Stimulated activated CD8-positive, alpha-beta memory T cell treated with anti-CD3 and anti-CD28 coated beads, Interleukin-15, amount 100 ng/mL, for 48 hours (primary cell): ENCODE results near the gene RANBP17.
"Not testable (repeated sequence)": the region's sequence is repeated elsewhere in the genome, so short reads cannot be mapped to it uniquely, and the experiment has no call there.

Source experiments
- DNase-seq, 2 donors: peaks; one replicate each; pipeline ENCODE4 v3.0.0-alpha.2; 2020; ENCODE audit warnings: low read depth in 2 of 2

The RANBP17 gene

DNA sequence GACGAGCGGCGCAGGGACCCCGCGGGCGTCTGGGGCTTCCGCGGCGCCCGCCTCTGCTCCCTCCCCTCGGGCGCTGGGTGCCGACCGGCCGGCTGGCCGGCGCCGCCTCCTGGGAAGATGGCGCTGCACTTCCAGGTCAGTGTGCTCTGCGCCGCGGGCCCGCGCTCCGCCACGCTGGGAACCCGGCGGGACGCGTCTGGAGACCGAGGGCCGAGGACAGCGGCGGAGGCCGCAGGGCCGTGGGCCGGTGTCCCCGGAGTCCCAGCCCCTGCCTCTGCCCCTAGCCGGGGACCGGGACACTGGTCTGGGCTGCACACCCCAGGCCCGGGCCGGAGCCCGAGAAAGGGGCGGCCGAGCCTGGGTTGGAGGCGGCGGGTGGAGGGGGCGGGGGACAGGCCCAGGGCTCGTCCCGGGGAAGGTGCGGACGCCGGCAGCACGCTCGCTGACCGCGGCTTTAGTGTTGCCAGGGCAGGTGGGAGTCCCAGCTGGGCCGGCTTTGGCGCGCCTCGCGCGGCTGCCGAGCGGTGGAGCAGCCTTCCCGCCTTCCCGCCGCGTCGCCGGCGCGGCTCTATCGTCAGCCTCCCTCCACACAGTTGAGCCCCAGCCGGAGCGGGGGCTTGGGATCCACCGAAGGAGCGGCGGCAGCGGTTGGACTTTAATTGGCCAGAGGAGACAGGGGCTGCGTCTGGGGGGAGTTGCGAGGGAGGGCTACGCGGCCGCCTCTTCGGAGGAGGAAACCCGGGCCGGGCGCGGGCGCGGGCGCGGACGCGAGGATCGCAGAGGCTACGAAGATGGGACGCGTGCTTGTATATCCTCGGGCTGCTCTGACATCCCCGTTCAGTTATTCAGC is at the start of gene RANBP17:
TSS of gene RANBP17 (plus strand) at position 102 of the 850 bp plus-strand sequence.
- DNase-seq = no peak

DNA sequence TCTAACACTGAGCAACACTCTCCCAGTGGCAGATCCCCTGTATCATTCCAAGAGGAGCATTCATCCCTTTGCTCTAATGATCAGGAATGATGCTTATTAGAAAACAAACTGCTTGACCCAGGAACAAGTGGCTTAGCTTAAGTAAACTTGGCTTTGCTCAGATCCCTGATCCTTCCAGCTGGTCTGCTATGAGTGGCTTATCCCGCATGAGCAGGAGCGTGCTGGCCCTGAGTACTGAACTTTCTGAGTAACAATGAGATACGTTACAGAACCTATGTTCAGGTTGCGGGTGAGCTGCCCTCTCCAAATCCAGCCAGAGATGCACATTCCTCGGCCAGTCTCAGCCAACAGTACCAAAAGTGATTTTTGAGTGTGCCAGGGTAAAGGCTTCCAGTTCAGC is 48.6 kb upstream of the RANBP17 start:
- DNase-seq = no peak

DNA sequence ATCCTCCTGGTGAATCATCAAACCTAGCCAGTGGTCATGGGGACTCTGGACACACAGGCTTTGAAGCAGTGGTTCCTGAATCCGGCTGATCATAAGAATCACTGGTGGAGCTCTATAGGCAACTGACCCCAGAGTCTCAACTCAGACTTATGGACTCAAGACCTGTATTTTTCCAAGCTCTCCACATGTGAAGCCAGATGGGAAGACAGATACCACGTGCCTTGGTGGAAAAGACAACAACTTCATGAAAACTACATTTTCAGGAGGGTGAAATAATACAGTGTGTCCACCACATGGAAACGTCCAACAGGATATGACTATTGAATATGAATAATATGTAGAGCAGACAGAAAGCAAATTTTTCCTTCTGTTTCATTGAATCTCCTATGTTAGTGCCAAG is 44.6 kb upstream of the RANBP17 start:
- no peak for DNase-seq

GRCh38 chr5:170818232-170818631 is 43.6 kb upstream of the RANBP17 start:
- DNase-seq = no peak

GRCh38 chr5:170819824-170820223 is 42.0 kb upstream of the RANBP17 start:
- DNase-seq = no peak

- DNase-seq = no peak
These were observed 40.5 kb upstream of the RANBP17 start for GRCh38 chr5:170821257-170821800.

DNA sequence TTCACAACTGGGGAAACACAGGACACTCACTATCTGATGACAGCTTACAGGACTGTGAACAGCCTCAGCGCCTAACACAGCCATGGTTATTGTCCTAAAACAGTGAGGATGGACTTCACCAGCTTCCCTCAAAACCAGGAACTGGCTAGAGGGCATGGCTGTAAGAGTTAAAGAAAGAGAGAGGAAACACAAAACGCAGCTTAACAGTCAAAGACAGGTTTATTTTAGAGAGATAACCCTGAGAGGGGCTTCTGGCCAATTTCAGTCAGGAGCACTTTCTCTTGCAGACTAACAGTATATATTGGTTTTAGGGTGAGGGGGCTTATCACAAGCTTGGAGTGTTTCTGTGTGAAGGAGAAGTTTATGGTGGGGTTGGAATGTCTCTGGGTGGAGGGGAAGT is 35.7 kb upstream of the RANBP17 start:
- DNase-seq = no peak

GRCh38 chr5:170832241-170832640 is 29.6 kb upstream of the RANBP17 start:
- no peak for DNase-seq

- DNase-seq = not testable (repeated sequence)
These were observed 27.8 kb upstream of the RANBP17 start for GRCh38 chr5:170833981-170834380.

GRCh38 chr5:170836226-170836625 is 25.6 kb upstream of the RANBP17 start:
- no peak for DNase-seq

GRCh38 chr5:170843870-170844269 is 17.9 kb upstream of the RANBP17 start:
- DNase-seq = no peak

DNA sequence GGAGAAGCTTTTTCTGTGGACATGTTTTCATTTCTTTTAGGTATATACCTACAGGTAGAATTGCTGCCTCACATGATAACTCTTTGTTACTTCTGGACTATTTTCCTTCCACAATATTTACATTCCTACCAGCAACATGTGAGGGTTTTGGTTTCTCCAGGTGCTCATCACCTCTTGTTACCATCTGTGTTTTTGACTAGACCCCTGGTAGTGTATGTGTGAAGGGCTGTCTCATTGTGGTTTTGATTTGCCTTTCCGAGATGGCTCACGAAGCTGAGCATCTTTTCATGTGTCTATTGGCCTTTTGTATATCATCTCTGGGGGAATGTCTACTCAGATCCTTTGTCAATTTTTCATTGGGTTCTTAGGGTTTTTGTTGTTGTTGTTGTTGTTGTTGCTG is 17.2 kb upstream of the RANBP17 start:
- no peak for DNase-seq

- DNase-seq = no peak
These were observed 15.4 kb upstream of the RANBP17 start for GRCh38 chr5:170846416-170846815.

DNA sequence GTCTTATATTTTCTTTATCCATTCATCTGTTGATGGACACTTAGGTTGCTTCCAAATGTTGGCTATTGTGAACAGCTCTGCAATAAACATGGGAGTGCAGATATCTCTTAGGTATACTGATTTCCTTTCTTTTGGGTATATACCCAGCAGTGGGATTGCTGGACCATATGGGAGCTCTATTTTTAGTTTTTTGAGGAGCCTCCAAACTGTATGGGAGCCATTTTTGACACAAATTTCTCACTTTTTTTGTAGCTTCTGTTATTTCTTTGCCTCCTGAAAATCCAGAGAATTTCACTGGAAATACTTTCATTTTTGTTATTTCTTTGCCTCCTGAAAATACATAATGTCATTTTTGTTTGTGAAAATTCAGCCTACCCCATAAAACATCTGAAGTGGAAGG is 15.0 kb upstream of the RANBP17 start:
- no peak for DNase-seq

DNA sequence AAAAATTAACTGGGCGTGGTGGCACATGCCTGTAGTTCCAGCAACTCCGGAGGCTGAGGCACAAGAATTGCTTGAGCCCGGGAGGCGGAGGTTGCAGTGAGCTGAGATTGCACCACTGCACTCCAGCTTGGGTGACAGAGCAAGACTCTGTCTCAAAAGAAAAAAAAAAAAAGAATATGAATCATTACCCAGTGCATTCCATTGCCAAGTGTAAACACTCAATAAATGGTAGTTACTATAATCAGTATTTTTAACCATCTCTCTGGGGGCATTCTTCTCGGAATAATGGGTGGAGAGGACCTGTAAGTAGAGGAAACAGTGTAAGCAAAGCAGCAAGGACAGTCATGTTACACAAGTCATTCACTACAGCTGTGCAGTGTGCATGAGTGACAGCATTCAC is 13.8 kb upstream of the RANBP17 start:
- DNase-seq = no peak

- DNase-seq = no peak
These were observed 12.4 kb upstream of the RANBP17 start for GRCh38 chr5:170849374-170849773.

DNA sequence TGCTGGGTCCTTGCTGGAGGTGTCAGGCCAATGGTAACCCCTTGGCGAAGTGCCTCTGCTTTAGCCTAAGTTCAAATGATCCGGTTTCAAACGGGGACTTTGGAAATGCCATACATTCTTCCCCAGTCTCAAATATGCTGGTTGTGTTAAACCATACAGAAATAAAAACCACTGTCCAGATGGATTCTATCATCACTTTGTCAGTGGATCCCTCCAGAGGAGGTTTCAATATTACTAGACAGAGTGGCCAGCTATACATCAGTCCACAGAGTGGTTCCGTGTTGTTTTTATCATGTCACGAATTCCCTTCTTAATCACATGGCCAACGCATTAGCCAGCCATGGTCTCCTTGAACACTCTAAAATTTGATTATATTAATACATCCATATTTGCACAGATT is 7.3 kb upstream of the RANBP17 start:
- no peak for DNase-seq

DNA sequence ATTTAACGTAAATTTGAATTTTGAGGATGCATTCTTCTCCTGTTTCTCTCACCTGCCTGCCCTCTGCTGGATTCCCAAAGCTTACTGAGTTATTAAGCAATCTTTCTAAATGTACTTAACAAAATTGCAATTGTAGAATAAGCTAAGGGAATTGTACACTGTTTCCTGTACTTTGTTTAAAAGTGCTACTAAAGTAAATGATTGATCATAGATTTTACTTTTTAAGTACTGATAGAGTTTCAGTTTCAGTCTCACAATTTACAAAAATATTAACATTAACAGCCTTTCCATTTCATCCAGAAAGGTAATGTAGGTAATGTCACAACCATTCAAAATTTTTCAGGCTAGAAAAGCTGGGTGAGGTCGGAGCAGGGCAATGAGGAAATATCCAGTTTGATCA is 4.8 kb upstream of the RANBP17 start:
- no peak for DNase-seq

DNA sequence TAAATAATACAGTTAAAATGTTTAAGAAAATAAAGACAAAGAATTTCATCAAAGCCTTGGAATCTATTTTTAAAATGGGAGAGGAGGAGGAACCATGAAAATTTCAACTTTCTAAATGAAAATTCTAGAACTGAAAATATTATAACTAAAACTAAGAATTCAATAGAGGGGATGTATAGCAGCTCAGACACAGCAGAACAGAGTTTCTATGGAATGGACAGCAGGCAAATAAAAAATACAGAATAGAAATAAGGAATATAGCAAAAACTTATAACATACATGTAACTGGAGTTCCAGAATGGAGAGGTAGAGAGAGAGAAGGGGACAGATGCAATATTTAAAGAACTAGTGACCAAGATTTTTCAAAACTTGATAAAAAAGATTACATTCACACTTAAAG is 1.4 kb upstream of the RANBP17 start:
- DNase-seq = no peak

- no peak for DNase-seq
These were observed 776 bp upstream of the RANBP17 start for GRCh38 chr5:170860818-170861666.

GRCh38 chr5:170861667-170861916 is 226 bp upstream of the RANBP17 start:
- no peak for DNase-seq

- no peak for DNase-seq
These were observed 1.8 kb downstream of the RANBP17 start for GRCh38 chr5:170863646-170864045.

- no peak for DNase-seq
These were observed 3.8 kb downstream of the RANBP17 start for GRCh38 chr5:170865622-170866021.
